H1 (cell line): ENCODE data around the gene SLC38A8. TPM values are rescaled to one million over a fixed set of nuclear protein-coding genes. Genes with fewer than 3 reads are reported as not detected.

ENCODE experiments used
- CTCF ChIA-PET: fragments of 300-600 bp; sonication (Branson Sonifier 250); formaldehyde crosslinking; loops from one replicate; lab custom pipeline; 2021; ENCODE audit not compliant: partially characterized antibody; lab: Charles Lee
- POLR2A ChIA-PET: fragments of 300-600 bp; sonication (Branson Sonifier 250); formaldehyde crosslinking; loops from one replicate; lab custom pipeline; 2021; ENCODE audit warnings: inconsistent platforms; ENCODE audit not compliant: partially characterized antibody; lab: Charles Lee
- DNase-seq, 2 experiments: peaks; one replicate each; pipeline versions ENCODE4 v3.0.0 to v3.0.0-alpha.2; 2010 to 2022; ENCODE audit warnings: low spot score in 2 of 2, low read depth in 1 of 2, mixed read lengths in 1 of 2
- FAIRE-seq: peaks from 2 replicates; lab custom pipeline; 2011; peaks lifted over from hg19 to GRCh38; lab: Jason Lieb, UNC
- H2AFZ ChIP-seq: 2 replicates; pipeline ENCODE4 v1.8.1; 2012; ENCODE audit warnings: low read length, inconsistent platforms
- H2AK5ac ChIP-seq: 2 replicates; pipeline ENCODE4 v1.6.1; 2013; ENCODE audit warnings: low read depth, low read length
- H2BK120ac ChIP-seq: replicated peaks from 2 replicates; pipeline ENCODE3; 2013; ENCODE audit warnings: low read depth, low read length, inconsistent platforms
- H2BK12ac ChIP-seq: 2 replicates; pipeline ENCODE4 v1.6.1; 2013; ENCODE audit warnings: low read depth, low read length
- H2BK15ac ChIP-seq: 2 replicates; pipeline ENCODE4 v1.6.1; 2013; ENCODE audit warnings: low read length
- H2BK20ac ChIP-seq: 2 replicates; pipeline ENCODE4 v1.6.1; 2013; ENCODE audit warnings: low read length
- H2BK5ac ChIP-seq: 2 replicates; pipeline ENCODE4 v1.6.1; 2013; ENCODE audit warnings: low read depth, low read length
- H3K14ac ChIP-seq: 2 replicates; pipeline ENCODE4 v1.6.1; 2013; ENCODE audit warnings: inconsistent platforms; ENCODE audit not compliant: insufficient read length
- H3K18ac ChIP-seq: 2 replicates; pipeline ENCODE4 v1.6.1; 2013; ENCODE audit warnings: low read length; ENCODE audit errors: extremely low read depth
- H3K23ac ChIP-seq: 2 replicates; pipeline ENCODE4 v1.6.1; 2013; ENCODE audit warnings: inconsistent platforms; ENCODE audit not compliant: insufficient read length
- H3K23me2 ChIP-seq: 2 replicates; pipeline ENCODE4 v1.6.1; 2013; ENCODE audit warnings: low read depth, low read length
- H3K27ac ChIP-seq: 2 replicates; pipeline ENCODE4 v1.6.1; 2011; ENCODE audit warnings: low read depth, low read length, inconsistent platforms
- H3K27me3 ChIP-seq, 4 experiments: replicated peaks in 1 of 4; 1 replicate in 1 of 4; 2 replicates in 3 of 4; pipeline versions ENCODE4 v1.6.1 to v1.8.1; 2011 to 2013; ENCODE audit warnings: low read length in 3 of 4, mild to moderate bottlenecking in 3 of 4, inconsistent platforms in 2 of 4, mixed read lengths in 2 of 4, moderate library complexity in 1 of 4; ENCODE audit not compliant: control insufficient read depth in 3 of 4, insufficient read depth in 3 of 4; ENCODE audit errors: extremely low read depth in 1 of 4
- H3K36me3 ChIP-seq, 4 experiments: 2 replicates each; pipeline versions ENCODE4 v1.6.1 to v1.8.1; 2011 to 2013; ENCODE audit warnings: mild to moderate bottlenecking in 4 of 4, low read length in 3 of 4, moderate library complexity in 2 of 4, control low read depth in 1 of 4, inconsistent platforms in 1 of 4; ENCODE audit not compliant: insufficient read depth in 4 of 4, control insufficient read depth in 2 of 4
- H3K4ac ChIP-seq: replicated peaks from 2 replicates; pipeline ENCODE3; 2013; ENCODE audit warnings: low read length, low read depth, mixed read lengths, inconsistent platforms; ENCODE audit not compliant: insufficient read length
- H3K4me1 ChIP-seq, 4 experiments: replicated peaks in 1 of 4; 1 replicate in 1 of 4; 2 replicates in 3 of 4; pipeline versions ENCODE4 v1.6.1 to v1.8.1; 2011 to 2013; ENCODE audit warnings: low read length in 3 of 4, inconsistent platforms in 2 of 4, mixed read lengths in 1 of 4; ENCODE audit not compliant: insufficient read depth in 4 of 4, control insufficient read depth in 3 of 4
- H3K4me2 ChIP-seq, 2 experiments: 2 replicates each; pipeline versions ENCODE4 v1.6.1 to v1.8.1; 2011 to 2013; ENCODE audit warnings: low read depth in 2 of 2, low read length in 2 of 2, control low read depth in 1 of 2, inconsistent platforms in 1 of 2, mild to moderate bottlenecking in 1 of 2; ENCODE audit not compliant: insufficient read depth in 1 of 2
- H3K4me3 ChIP-seq, 4 experiments: fragments of 200-600, 300-600 bp in 1 of 4; sonication (generic), shearing (Covaris generic), sonication (Bioruptor Twin) in 1 of 4; 2 replicates each; pipeline versions ENCODE4 v1.5.1 to v1.8.1; 2011 to 2016; ENCODE audit warnings: low read length in 4 of 4, low read depth in 3 of 4, control low read depth in 2 of 4, inconsistent platforms in 2 of 4, mild to moderate bottlenecking in 2 of 4, mixed read lengths in 1 of 4, moderate library complexity in 1 of 4; ENCODE audit not compliant: insufficient read depth in 2 of 4; ENCODE audit errors: extremely low read depth in 1 of 4
- H3K56ac ChIP-seq: replicated peaks from 2 replicates; pipeline ENCODE3; 2013; ENCODE audit warnings: low read depth, mild to moderate bottlenecking, mixed read lengths, low read length, inconsistent platforms; ENCODE audit not compliant: insufficient read length
- H3K79me1 ChIP-seq: 2 replicates; pipeline ENCODE4 v1.6.1; 2013; ENCODE audit warnings: low read depth, low read length, control low read depth
- H3K79me2 ChIP-seq, 2 experiments: 2 replicates each; pipeline versions ENCODE4 v1.6.1 to v1.8.1; 2012 to 2013; ENCODE audit warnings: low read length in 2 of 2, mild to moderate bottlenecking in 2 of 2, inconsistent platforms in 1 of 2; ENCODE audit not compliant: insufficient read depth in 2 of 2, control insufficient read depth in 1 of 2
- H3K9ac ChIP-seq, 4 experiments: replicated peaks in 1 of 4; 1 replicate in 1 of 4; 2 replicates in 3 of 4; pipeline versions ENCODE4 v1.6.1 to v1.8.1; 2011 to 2013; ENCODE audit warnings: low read depth in 3 of 4, low read length in 3 of 4, control low read depth in 2 of 4, mild to moderate bottlenecking in 2 of 4, moderate library complexity in 2 of 4, inconsistent platforms in 1 of 4; ENCODE audit errors: extremely low read depth in 1 of 4
- H3K9me3 ChIP-seq, 2 experiments: 2 replicates each; pipeline versions ENCODE4 v1.6.1 to v1.8.1; 2012 to 2013; ENCODE audit warnings: mild to moderate bottlenecking in 2 of 2, moderate library complexity in 2 of 2, control low read depth in 1 of 2, inconsistent platforms in 1 of 2, low read depth in 1 of 2, low read length in 1 of 2, mixed read lengths in 1 of 2; ENCODE audit not compliant: insufficient read depth in 2 of 2
- H4K20me1 ChIP-seq, 2 experiments: replicated peaks in 1 of 2; 2 replicates each; pipeline versions ENCODE3 to v1.8.1; 2011 to 2013; ENCODE audit warnings: inconsistent platforms in 2 of 2, low read length in 2 of 2, mild to moderate bottlenecking in 1 of 2; ENCODE audit not compliant: insufficient read depth in 2 of 2, control insufficient read depth in 1 of 2
- H4K5ac ChIP-seq: 2 replicates; pipeline ENCODE4 v1.6.1; 2013; ENCODE audit warnings: low read length, low read depth, mixed read lengths, inconsistent platforms; ENCODE audit not compliant: insufficient read length
- H4K8ac ChIP-seq: 2 replicates; pipeline ENCODE4 v1.8.0; 2013; ENCODE audit warnings: mild to moderate bottlenecking, moderate library complexity, low read length, inconsistent platforms; ENCODE audit not compliant: insufficient read depth; ENCODE audit errors: extremely low read depth
- H4K91ac ChIP-seq: replicated peaks from 2 replicates; pipeline ENCODE3; 2013; ENCODE audit warnings: low read length, mixed read lengths, inconsistent platforms; ENCODE audit not compliant: insufficient read length
- BRCA1 ChIP-seq: IDR thresholded peaks from 2 replicates; pipeline ENCODE4 v1.6.1; 2012; ENCODE audit warnings: low read depth, low read length, improper control_type of control experiment
- CREB1 ChIP-seq: IDR thresholded peaks from 2 replicates; pipeline ENCODE4 v1.6.1; 2012; ENCODE audit warnings: inconsistent platforms
- CTBP2 ChIP-seq: IDR thresholded peaks from 2 replicates; pipeline ENCODE4 v1.7.0; 2011; ENCODE audit warnings: borderline replicate concordance, mild to moderate bottlenecking, moderate library complexity, mixed read lengths, low read length; ENCODE audit not compliant: insufficient read depth, insufficient read length
- EGR1 ChIP-seq: IDR thresholded peaks from 2 replicates; pipeline ENCODE4 v1.6.1; 2011; ENCODE audit warnings: low read depth, low read length, borderline replicate concordance
- FOSL1 ChIP-seq: IDR thresholded peaks from 2 replicates; pipeline ENCODE4 v1.6.1; 2011; ENCODE audit warnings: mild to moderate bottlenecking, low read depth, low read length, moderate library complexity; ENCODE audit not compliant: insufficient read depth
- GABPA ChIP-seq: IDR thresholded peaks from 2 replicates; pipeline ENCODE4 v1.6.1; 2011; ENCODE audit warnings: mild to moderate bottlenecking, low read length, moderate library complexity, borderline replicate concordance; ENCODE audit not compliant: insufficient read depth
- KDM1A ChIP-seq: fragments of 200-600, 300-600 bp; sonication (generic); IDR thresholded peaks from 2 replicates; pipeline ENCODE4 v1.7.1; 2016; ENCODE audit warnings: mild to moderate bottlenecking, low read length, borderline replicate concordance
- KDM4A ChIP-seq: IDR thresholded peaks from one replicate; pipeline ENCODE4 v1.7.1; 2012; ENCODE audit warnings: low read depth, mild to moderate bottlenecking, moderate library complexity, low read length, inconsistent platforms; ENCODE audit not compliant: severe bottlenecking
- NRF1 ChIP-seq: IDR thresholded peaks from 2 replicates; pipeline ENCODE4 v1.6.1; 2011; ENCODE audit warnings: mild to moderate bottlenecking, low read depth, low read length, improper control_type of control experiment
- SP4 ChIP-seq: IDR thresholded peaks from 2 replicates; pipeline ENCODE4 v1.6.1; 2012; ENCODE audit warnings: low read length, inconsistent platforms
- SRF ChIP-seq: IDR thresholded peaks from 2 replicates; pipeline ENCODE4 v1.6.1; 2011; ENCODE audit warnings: mild to moderate bottlenecking, low read depth, low read length, moderate library complexity
- TAF1 ChIP-seq: IDR thresholded peaks from 2 replicates; pipeline ENCODE4 v1.6.1; 2011; ENCODE audit warnings: mild to moderate bottlenecking, low read depth, low read length
- TAF7 ChIP-seq: optimal IDR thresholded peaks from 2 replicates; pipeline ENCODE3; 2011; ENCODE audit warnings: low read depth, mild to moderate bottlenecking, inconsistent platforms, low read length, moderate library complexity, borderline replicate concordance
- whole genome bisulfite sequencing, 2 experiments: shearing (Covaris generic) in 1 of 2; methylation state at CpG; one replicate each; pipeline versions ENCODE4 v1.1.6 to v1.1.7; 2013 to 2015; ENCODE audit warnings: low lambda C conversion rate in 2 of 2, mixed read lengths in 2 of 2, inconsistent platforms in 1 of 2, low coverage in 1 of 2, missing lambda C conversion rate in 1 of 2; ENCODE audit not compliant: insufficient replicate concordance in 2 of 2, insufficient coverage in 1 of 2, insufficient read length in 1 of 2; ENCODE audit errors: extremely low coverage in 1 of 2, missing lambda C conversion rate in 1 of 2; 5-methylcytosine and 5-hydroxymethylcytosine counted together
- polyA plus RNA-seq, 7 experiments: library from polyadenylated mRNA; depleted of rRNA in 3 of 7; stranded (reverse) in 5 of 7; unstranded in 2 of 7; fragments of >200 nt in 5 of 7; fragments of 200-250 nt in 2 of 7; gene quantifications; 1 replicate in 5 of 7; 2 replicates in 1 of 7; 4 replicates in 1 of 7; pipeline versions ENCODE4 v1.2.1 to v1.2.3, GENCODE V29; 2011 to 2013; ENCODE audit warnings: missing spikeins in 2 of 7, mixed read lengths in 2 of 7
- total RNA-seq: library from RNA; stranded (reverse); fragmentation: NEBNext Ultra II Directional; extraction: Animal tissue kit (Norgen Biotek cat#: 25700); gene quantifications from 2 replicates; pipeline ENCODE4 v1.2.1, GENCODE V29; 2021

Gene SLC38A8
- total and polyA plus RNA-seq, 2 of the 8 experiments (the other 6 are each of a cell fraction or from before 2014, with no cell fraction given) = 0.08 TPM; not detected in 1

- no peak overlapping the region for H3K27ac ChIP-seq
- no peak overlapping the region for H2BK20ac ChIP-seq
- peaks cover 10 to 26% (median 18%) of the 10 kb centered on the region in 4 experiments; a peak in 7 of 8 replicates for H3K36me3 ChIP-seq
- H3K79me1 ChIP-seq = no peaks in the 10 kb centered on the region; the same call in 1 of the 2 replicates
- no peak overlapping the region for H3K4ac ChIP-seq
- no peaks in the 10 kb centered on the region for H3K4me1 ChIP-seq
- H4K20me1 ChIP-seq = peaks cover 0 to 4% of the 10 kb centered on the region in 2 experiments
- H2BK15ac ChIP-seq = no peak overlapping the region
- H4K5ac ChIP-seq = no peak overlapping the region
- no peak overlapping the region for H3K4me3 ChIP-seq
- TF ChIP-seq BRCA1 (no peak), KDM1A (no peak), NRF1 (no peak), TAF7 (no peak), CTBP2 (no peak), SRF (no peak), CREB1 (no peak), FOSL1 (no peak), EGR1 (no peak), TAF1 (no peak), KDM4A (no peak), SP4 (no peak), GABPA (no peak)
- no peak overlapping the region for H3K23ac ChIP-seq
- no peak overlapping the region for H2AK5ac ChIP-seq
- H4K8ac ChIP-seq = no peak overlapping the region
- ChIA-PET CTCF (interaction anchor here (1.0 to 2.0 kb wide), 3 partner anchors 11 to 20 kb away, joined by 3 to 9 read pairs (median 4); no protein-coding TSS in a partner anchor), POLR2A (interaction anchor here (0.6 kb wide), 1 partner anchor 28 kb away, joined by 3 read pairs; no protein-coding TSS in a partner anchor)
- H3K9me3 ChIP-seq = no peaks in the 10 kb centered on the region
- FAIRE-seq (no peak), DNase-seq (no peak)
- H2AFZ ChIP-seq = no peak overlapping the region
- H3K23me2 ChIP-seq = no peaks in the 10 kb centered on the region
- H2BK12ac ChIP-seq = no peak overlapping the region
- H2BK5ac ChIP-seq = no peak overlapping the region
- 0 out of 7 replicates have a peak overlapping the region, but pooled peaks of 1 of the 4 experiments have one; percentile 3 for H3K9ac ChIP-seq
- WGBS, 2 experiments = 86% methylated on average over 8 of the region's 8 CpGs; no CpG with 5 or more reads in 1 of the 2 experiments
- H4K91ac ChIP-seq = no peak overlapping the region
- H3K14ac ChIP-seq = no peak overlapping the region
- no peaks in the 10 kb centered on the region for H3K27me3 ChIP-seq
- H3K56ac ChIP-seq = no peak overlapping the region
- H3K18ac ChIP-seq = no peak overlapping the region
- no peak overlapping the region for H2BK120ac ChIP-seq
- no peak overlapping the region for H3K4me2 ChIP-seq
- peaks cover 0 to 8% of the 10 kb centered on the region in 2 experiments; a peak in 2 of 4 replicates for H3K79me2 ChIP-seq
These were observed 37.8 kb upstream of the SLC38A8 start for GRCh38 chr16:84080378-84080777.
